ENCODE results near the gene PIP5K1B. TPM values are rescaled to one million over a fixed set of nuclear protein-coding genes. Genes with fewer than 3 reads are reported as not detected.

PIP5K1B gene
- total and polyA plus RNA-seq, 2 experiments from 2014 or later, result 1.3 to 2.8 TPM

DNA sequence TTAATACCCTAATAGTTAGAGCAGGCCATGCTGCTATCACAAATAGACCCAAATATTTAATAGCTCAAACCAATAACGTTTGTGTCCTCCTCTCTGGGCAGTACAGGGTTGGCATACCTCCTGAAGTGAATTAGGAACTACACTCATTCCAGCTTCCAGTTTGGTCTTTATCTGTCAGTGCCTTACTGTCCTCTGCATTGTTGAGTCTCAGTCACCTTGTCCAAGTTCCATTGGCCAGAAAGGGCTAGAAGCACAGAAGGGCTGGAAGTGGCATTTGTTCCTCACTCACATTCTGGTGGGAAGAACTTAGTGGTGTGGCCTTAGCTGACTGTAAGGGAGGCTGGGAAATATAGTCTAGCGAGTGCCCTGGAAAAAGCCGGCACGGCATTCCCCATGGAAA is 341.7 kb downstream of the PIP5K1B start:
- Mint-ChIP-seq H3K27me3 (ENCODE audit: insufficient read depth, low read depth, poor library complexity) (peaks cover 12% of the 10 kb centered on the region), H3K36me3 (ENCODE audit: low read depth) (peaks cover 29% of the 10 kb centered on the region), H3K4me3 (no peak overlapping the region), H3K4me1 (peaks cover 36% of the 10 kb centered on the region), H3K9me3 (no peaks in the 10 kb centered on the region), H3K27ac (peak overlapping the region; percentile 73; the same call in 1 of the 2 replicates)
- Histone ChIP-seq H3K27ac (ENCODE audit: low read depth) (no peak overlapping the region), H3K79me2 (replicated peaks; ENCODE audit: insufficient read depth) (peaks cover 41% of the 10 kb centered on the region), H3K4me1 (ENCODE audit: insufficient read depth) (peaks cover 40% of the 10 kb centered on the region), H3K4me2 (no peak overlapping the region), H3K4me3 (no peak overlapping the region), H3K36me3 (ENCODE audit: insufficient read depth) (peaks cover 3% of the 10 kb centered on the region), H3F3A (replicated peaks; ENCODE audit: low read depth) (peaks cover 2% of the 10 kb centered on the region; the same call in 1 of the 2 replicates), H2AFZ (no peak overlapping the region), H3K9me2 (ENCODE audit: insufficient read depth) (no peaks in the 10 kb centered on the region), H3K27me3 (ENCODE audit: insufficient read depth) (no peaks in the 10 kb centered on the region), H4K20me1 (replicated peaks; ENCODE audit: insufficient read depth) (peaks cover 8% of the 10 kb centered on the region; the same call in 1 of the 2 replicates)
- ATAC-seq, result no peak
- no peak for DNase-seq (ENCODE audit: low spot score)
- TF ChIP-seq NANOG (IDR thresholded peaks at IDR 0.05; ENCODE audit: borderline replicate concordance) (no peak), ZNF462 (CRISPR knock-in tag; IDR thresholded peaks at IDR 0.05) (no peak), JUNB (IDR thresholded peaks at IDR 0.05; ENCODE audit: unreplicated experiment) (no peak), POLR2AphosphoS5 (IDR thresholded peaks at IDR 0.05; ENCODE audit: low read depth) (no peak)

DNA sequence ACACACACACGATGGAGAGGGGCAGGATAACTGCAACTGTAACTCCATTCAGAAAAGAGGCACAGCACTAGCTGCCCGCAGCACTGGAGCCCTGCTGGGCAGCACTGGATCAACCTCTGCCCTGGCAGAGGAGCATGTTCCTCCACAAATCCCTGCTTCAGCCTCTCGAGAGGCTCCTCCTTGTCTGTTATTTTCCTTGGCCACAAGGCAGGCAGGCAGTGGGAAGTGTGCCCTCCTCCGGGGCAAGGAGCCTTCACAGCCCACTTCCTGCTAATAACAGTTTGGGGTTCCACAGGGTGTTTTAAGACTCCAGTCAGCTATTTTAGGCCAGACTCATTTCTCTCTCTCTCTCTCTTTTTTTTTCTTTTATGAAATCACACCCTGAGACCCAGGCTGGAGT is 342.3 kb downstream of the PIP5K1B start:
- Mint-ChIP-seq H3K27me3 (ENCODE audit: insufficient read depth, low read depth, poor library complexity) (peaks cover 12% of the 10 kb centered on the region), H3K9me3 (no peaks in the 10 kb centered on the region), H3K27ac (peak overlapping the region; percentile 73; the same call in 1 of the 2 replicates), H3K36me3 (ENCODE audit: low read depth) (peaks cover 29% of the 10 kb centered on the region), H3K4me1 (peaks cover 33% of the 10 kb centered on the region), H3K4me3 (no peak overlapping the region)
- Histone ChIP-seq H3K4me3 (no peak overlapping the region), H3K4me2 (no peak overlapping the region), H4K20me1 (replicated peaks; ENCODE audit: insufficient read depth) (peaks cover 8% of the 10 kb centered on the region; the same call in 1 of the 2 replicates), H2AFZ (no peak overlapping the region), H3K9me2 (ENCODE audit: insufficient read depth) (no peaks in the 10 kb centered on the region), H3K79me2 (replicated peaks; ENCODE audit: insufficient read depth) (peaks cover 34% of the 10 kb centered on the region), H3K27ac (ENCODE audit: low read depth) (no peak overlapping the region), H3K4me1 (ENCODE audit: insufficient read depth) (peaks cover 36% of the 10 kb centered on the region), H3K36me3 (ENCODE audit: insufficient read depth) (peaks cover 3% of the 10 kb centered on the region), H3K27me3 (ENCODE audit: insufficient read depth) (no peaks in the 10 kb centered on the region), H3F3A (replicated peaks; ENCODE audit: low read depth) (peaks cover 2% of the 10 kb centered on the region; the same call in 1 of the 2 replicates)
- DNase-seq (ENCODE audit: low spot score) (no peak), ATAC-seq (no peak)
- TF ChIP-seq CREB1 (CRISPR knock-in tag; IDR thresholded peaks at IDR 0.05; ENCODE audit: low read depth), result no peak
- TF ChIP-seq, protein P1, sequence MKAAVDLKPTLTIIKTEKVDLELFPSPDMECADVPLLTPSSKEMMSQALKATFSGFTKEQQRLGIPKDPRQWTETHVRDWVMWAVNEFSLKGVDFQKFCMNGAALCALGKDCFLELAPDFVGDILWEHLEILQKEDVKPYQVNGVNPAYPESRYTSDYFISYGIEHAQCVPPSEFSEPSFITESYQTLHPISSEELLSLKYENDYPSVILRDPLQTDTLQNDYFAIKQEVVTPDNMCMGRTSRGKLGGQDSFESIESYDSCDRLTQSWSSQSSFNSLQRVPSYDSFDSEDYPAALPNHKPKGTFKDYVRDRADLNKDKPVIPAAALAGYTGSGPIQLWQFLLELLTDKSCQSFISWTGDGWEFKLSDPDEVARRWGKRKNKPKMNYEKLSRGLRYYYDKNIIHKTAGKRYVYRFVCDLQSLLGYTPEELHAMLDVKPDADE (IDR thresholded peaks at IDR 0.05), result no peak
- no peak for TF ChIP-seq STAT1 (IDR thresholded peaks at IDR 0.05; ENCODE audit: unreplicated experiment)
- TF ChIP-seq EZH2 (IDR thresholded peaks at IDR 0.05; ENCODE audit: low read depth, unreplicated experiment), result no peak
- no peak for TF ChIP-seq POLR2AphosphoS5 (IDR thresholded peaks at IDR 0.05; ENCODE audit: low read depth)
- TF ChIP-seq, protein P2, sequence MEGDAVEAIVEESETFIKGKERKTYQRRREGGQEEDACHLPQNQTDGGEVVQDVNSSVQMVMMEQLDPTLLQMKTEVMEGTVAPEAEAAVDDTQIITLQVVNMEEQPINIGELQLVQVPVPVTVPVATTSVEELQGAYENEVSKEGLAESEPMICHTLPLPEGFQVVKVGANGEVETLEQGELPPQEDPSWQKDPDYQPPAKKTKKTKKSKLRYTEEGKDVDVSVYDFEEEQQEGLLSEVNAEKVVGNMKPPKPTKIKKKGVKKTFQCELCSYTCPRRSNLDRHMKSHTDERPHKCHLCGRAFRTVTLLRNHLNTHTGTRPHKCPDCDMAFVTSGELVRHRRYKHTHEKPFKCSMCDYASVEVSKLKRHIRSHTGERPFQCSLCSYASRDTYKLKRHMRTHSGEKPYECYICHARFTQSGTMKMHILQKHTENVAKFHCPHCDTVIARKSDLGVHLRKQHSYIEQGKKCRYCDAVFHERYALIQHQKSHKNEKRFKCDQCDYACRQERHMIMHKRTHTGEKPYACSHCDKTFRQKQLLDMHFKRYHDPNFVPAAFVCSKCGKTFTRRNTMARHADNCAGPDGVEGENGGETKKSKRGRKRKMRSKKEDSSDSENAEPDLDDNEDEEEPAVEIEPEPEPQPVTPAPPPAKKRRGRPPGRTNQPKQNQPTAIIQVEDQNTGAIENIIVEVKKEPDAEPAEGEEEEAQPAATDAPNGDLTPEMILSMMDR (conservative IDR thresholded peaks at IDR 0.05; ENCODE audit: low read depth in 2 of 2), result no peak
- no peak for TF ChIP-seq NANOG (IDR thresholded peaks at IDR 0.05; ENCODE audit: borderline replicate concordance)

Measured in GM23338 (cell line).